ENCODE data around the gene LAMA5.

- TF ChIP-seq SIN3A (IDR thresholded peaks at IDR 0.05; ENCODE audit: borderline replicate concordance, insufficient read depth, low read length) (no peak), TAF1 (IDR thresholded peaks at IDR 0.05; ENCODE audit: borderline replicate concordance, insufficient read depth, low read length) (no peak), POLR2AphosphoS5 (IDR thresholded peaks at IDR 0.05; ENCODE audit: low read depth, low read length) (no peak; the same call in 1 of the 2 replicates)
- TF ChIP-seq, protein P1, sequence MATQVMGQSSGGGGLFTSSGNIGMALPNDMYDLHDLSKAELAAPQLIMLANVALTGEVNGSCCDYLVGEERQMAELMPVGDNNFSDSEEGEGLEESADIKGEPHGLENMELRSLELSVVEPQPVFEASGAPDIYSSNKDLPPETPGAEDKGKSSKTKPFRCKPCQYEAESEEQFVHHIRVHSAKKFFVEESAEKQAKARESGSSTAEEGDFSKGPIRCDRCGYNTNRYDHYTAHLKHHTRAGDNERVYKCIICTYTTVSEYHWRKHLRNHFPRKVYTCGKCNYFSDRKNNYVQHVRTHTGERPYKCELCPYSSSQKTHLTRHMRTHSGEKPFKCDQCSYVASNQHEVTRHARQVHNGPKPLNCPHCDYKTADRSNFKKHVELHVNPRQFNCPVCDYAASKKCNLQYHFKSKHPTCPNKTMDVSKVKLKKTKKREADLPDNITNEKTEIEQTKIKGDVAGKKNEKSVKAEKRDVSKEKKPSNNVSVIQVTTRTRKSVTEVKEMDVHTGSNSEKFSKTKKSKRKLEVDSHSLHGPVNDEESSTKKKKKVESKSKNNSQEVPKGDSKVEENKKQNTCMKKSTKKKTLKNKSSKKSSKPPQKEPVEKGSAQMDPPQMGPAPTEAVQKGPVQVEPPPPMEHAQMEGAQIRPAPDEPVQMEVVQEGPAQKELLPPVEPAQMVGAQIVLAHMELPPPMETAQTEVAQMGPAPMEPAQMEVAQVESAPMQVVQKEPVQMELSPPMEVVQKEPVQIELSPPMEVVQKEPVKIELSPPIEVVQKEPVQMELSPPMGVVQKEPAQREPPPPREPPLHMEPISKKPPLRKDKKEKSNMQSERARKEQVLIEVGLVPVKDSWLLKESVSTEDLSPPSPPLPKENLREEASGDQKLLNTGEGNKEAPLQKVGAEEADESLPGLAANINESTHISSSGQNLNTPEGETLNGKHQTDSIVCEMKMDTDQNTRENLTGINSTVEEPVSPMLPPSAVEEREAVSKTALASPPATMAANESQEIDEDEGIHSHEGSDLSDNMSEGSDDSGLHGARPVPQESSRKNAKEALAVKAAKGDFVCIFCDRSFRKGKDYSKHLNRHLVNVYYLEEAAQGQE (IDR thresholded peaks at IDR 0.05; ENCODE audit: insufficient read depth in 1 of 2, low read depth in 2 of 2, low read length in 2 of 2): 0 out of 4 replicates have a peak, but pooled peaks of 1 of the 2 experiments have one; percentile 20
Observed at GRCh38 chr20:62382306-62383198, 15.4 kb upstream of the LAMA5 start.

Measured in PFSK-1 (cell line).